HepG2 (cell line): ENCODE results near the gene AATF. TPM values are rescaled to one million over a fixed set of nuclear protein-coding genes. Genes with fewer than 3 reads are reported as not detected.

Source experiments
- ATAC-seq: fragments of 200-7000 bp; cut with Tn5 transposase; 3 replicates; pipeline ENCODE4 v1.9.1; 2020; ENCODE audit warnings: mild to moderate bottlenecking, moderate library complexity
- BruUV-seq: library from RNA; stranded (reverse); fragments of 400-500 nt; replicated peaks from 2 replicates; lab custom pipeline; 2021; lab: Mats Ljungman, UMichigan
- CTCF ChIA-PET: fragments of 300-600 bp; formaldehyde crosslinking; extraction: SDS; loops from one replicate; lab custom pipeline; 2021; ENCODE audit warnings: low total read pairs, inconsistent platforms, low intra/inter-chr PET ratio; lab: Yijun Ruan, JAX
- POLR2A ChIA-PET: fragments of 350-600 bp; sonication (Branson Sonifier 250); formaldehyde crosslinking; loops from one replicate; lab custom pipeline; 2020; ENCODE audit warnings: antibody characterized with exemption, inconsistent platforms; lab: Yijun Ruan, JAX
- DNase-seq: peaks from one replicate; pipeline ENCODE4 v3.0.0-alpha.2; 2015; ENCODE audit warnings: low spot score
- FAIRE-seq: peaks from 3 replicates; lab custom pipeline; 2011; peaks lifted over from hg19 to GRCh38; lab: Jason Lieb, UNC
- H2AFZ ChIP-seq: one replicate; pipeline ENCODE4 v1.6.1; 2011; ENCODE audit warnings: low read length, inconsistent platforms
- H3K27ac ChIP-seq: fragments of 300-600 bp; 3 replicates; pipeline ENCODE4 v1.8.0; 2011; ENCODE audit warnings: mixed run types, mild to moderate bottlenecking, mixed read lengths, low read length, inconsistent platforms; ENCODE audit not compliant: insufficient read depth; ENCODE audit errors: extremely low read length
- H3K27me3 ChIP-seq, 2 experiments: fragments of 200-600 bp in 1 of 2; 2 replicates in 1 of 2; 3 replicates in 1 of 2; pipeline versions ENCODE4 v1.6.0 to v1.8.0; 2011; ENCODE audit warnings: low read length in 2 of 2, mild to moderate bottlenecking in 2 of 2, moderate library complexity in 2 of 2, inconsistent platforms in 1 of 2; ENCODE audit not compliant: insufficient read depth in 2 of 2, control insufficient read depth in 1 of 2
- H3K36me3 ChIP-seq, 2 experiments: fragments of 200-600 bp in 1 of 2; replicated peaks in 1 of 2; 2 replicates in 1 of 2; 3 replicates in 1 of 2; pipeline versions ENCODE4 v1.5.1 to v1.8.0; 2011; ENCODE audit warnings: low read length in 2 of 2, inconsistent platforms in 1 of 2; ENCODE audit not compliant: insufficient read depth in 2 of 2, control insufficient read depth in 1 of 2
- H3K4me1 ChIP-seq: 2 replicates; pipeline ENCODE4 v1.5.1; 2012; ENCODE audit warnings: low read length, inconsistent platforms; ENCODE audit not compliant: insufficient read depth
- H3K4me2 ChIP-seq: 2 replicates; pipeline ENCODE4 v1.6.0; 2011; ENCODE audit warnings: low read depth, low read length, inconsistent platforms
- H3K4me3 ChIP-seq, 3 experiments: fragments of 200-600 bp in 1 of 3; sonication (generic), shearing (Covaris generic) in 1 of 3; replicated peaks in 1 of 3; 2 replicates each; pipeline ENCODE4 v1.5.1; 2011 to 2016; ENCODE audit warnings: low read length in 3 of 3, inconsistent platforms in 2 of 3, low read depth in 2 of 3, mild to moderate bottlenecking in 2 of 3, control low read depth in 1 of 3, mixed read lengths in 1 of 3; ENCODE audit not compliant: insufficient read depth in 1 of 3
- H3K79me2 ChIP-seq: one replicate; pipeline ENCODE4 v1.6.1; 2011; ENCODE audit warnings: low read length, inconsistent platforms; ENCODE audit not compliant: insufficient read depth
- H3K9ac ChIP-seq: 2 replicates; pipeline ENCODE4 v1.6.0; 2011; ENCODE audit warnings: mild to moderate bottlenecking, low read depth, low read length, inconsistent platforms; ENCODE audit not compliant: insufficient read depth
- H3K9me3 ChIP-seq: 2 replicates; pipeline ENCODE4 v1.5.1; 2012; ENCODE audit warnings: mild to moderate bottlenecking, low read length
- H4K20me1 ChIP-seq: 2 replicates; pipeline ENCODE4 v1.6.0; 2011; ENCODE audit warnings: inconsistent platforms, mild to moderate bottlenecking, low read length, moderate library complexity; ENCODE audit not compliant: insufficient read depth
- CREB1 ChIP-seq, 2 experiments: fragments of 450-650 bp in 1 of 2; IDR thresholded peaks; 2 replicates each; pipeline ENCODE4 v1.6.1; 2016 to 2017; ENCODE audit warnings: control low read depth in 1 of 2, mild to moderate bottlenecking in 1 of 2, missing compliant biosample characterization in 1 of 2, missing genetic modification characterization in 1 of 2
- EHMT2 ChIP-seq: fragments of 200-600 bp; sonication (generic); IDR thresholded peaks from 2 replicates; pipeline ENCODE4 v1.7.0; 2017; ENCODE audit warnings: antibody characterized with exemption, low read depth, low read length, borderline replicate concordance
- ZNF24 ChIP-seq: fragments of 450-650 bp; IDR thresholded peaks from 2 replicates; pipeline ENCODE4 v1.6.1; 2017; ENCODE audit warnings: antibody characterized with exemption, mild to moderate bottlenecking
- ZNF766 ChIP-seq: sonication (generic); formaldehyde crosslinking; IDR thresholded peaks from 2 replicates; pipeline ENCODE4 v1.5.0; 2020; ENCODE audit warnings: missing genetic modification reagents, borderline replicate concordance
- WGBS: methylation state at CpG from one replicate; pipeline ENCODE4 v1.1.6; 2017; ENCODE audit warnings: low lambda C conversion rate; 5-methylcytosine and 5-hydroxymethylcytosine counted together
- in situ Hi-C: cut with HindIII; loops from 2 replicates; pipeline ENCODE4 v1.10.0; 2017; ENCODE audit warnings: low pct_unique_long_range_greater_than_20kb; ENCODE audit not compliant: extremely low pct_ligation_motif_present
- intact Hi-C: fragments of 100-400 bp; cut with micrococcal nuclease; formaldehyde crosslinking; loops from one replicate; pipeline ENCODE4 v1.10.0; 2022; ENCODE audit not compliant: unreplicated experiment
- polyA plus RNA-seq, 8 experiments: library from polyadenylated mRNA; depleted of rRNA in 3 of 8; stranded (reverse) in 7 of 8; unstranded in 1 of 8; fragments of >200 nt; fragmentation: Illumina TruSeq in 4 of 8; extraction: Trizol in 4 of 8; gene quantifications; 2 replicates each; pipeline versions ENCODE4 v1.2.1 to v1.2.3, GENCODE V29; 2011 to 2016; ENCODE audit warnings: low read depth in 4 of 8, missing spikeins in 1 of 8, mixed read lengths in 1 of 8; ENCODE audit not compliant: insufficient read depth in 1 of 8
- total RNA-seq, 5 experiments: library from RNA; depleted of rRNA; stranded (reverse); fragments of >200 nt; fragmentation: Illumina TruSeq; extraction: Trizol; gene quantifications; 2 replicates each; pipeline ENCODE4 v1.2.3, GENCODE V29; 2016; ENCODE audit warnings: low read depth in 1 of 5
- TF ChIP-seq, protein P1 (sequence below): sonication (generic); formaldehyde crosslinking; IDR thresholded peaks from 2 replicates; pipeline ENCODE4 v1.8.0; 2022; ENCODE audit warnings: missing genetic modification reagents, low read depth, mild to moderate bottlenecking, borderline replicate concordance
- TF ChIP-seq, protein P2 (sequence below): sonication (generic); formaldehyde crosslinking; IDR thresholded peaks from 2 replicates; pipeline ENCODE4 v1.4.0; 2020; ENCODE audit warnings: missing genetic modification reagents
- TF ChIP-seq, protein P3 (sequence below): fragments of 450-650 bp; IDR thresholded peaks from 2 replicates; pipeline ENCODE4 v1.6.1; 2017; ENCODE audit warnings: mild to moderate bottlenecking

AATF gene
- total and polyA plus RNA-seq, 2 of the 13 experiments (the other 11 are each of a cell fraction or from before 2014, with no cell fraction given) = 9.1 to 53.3 TPM

DNA sequence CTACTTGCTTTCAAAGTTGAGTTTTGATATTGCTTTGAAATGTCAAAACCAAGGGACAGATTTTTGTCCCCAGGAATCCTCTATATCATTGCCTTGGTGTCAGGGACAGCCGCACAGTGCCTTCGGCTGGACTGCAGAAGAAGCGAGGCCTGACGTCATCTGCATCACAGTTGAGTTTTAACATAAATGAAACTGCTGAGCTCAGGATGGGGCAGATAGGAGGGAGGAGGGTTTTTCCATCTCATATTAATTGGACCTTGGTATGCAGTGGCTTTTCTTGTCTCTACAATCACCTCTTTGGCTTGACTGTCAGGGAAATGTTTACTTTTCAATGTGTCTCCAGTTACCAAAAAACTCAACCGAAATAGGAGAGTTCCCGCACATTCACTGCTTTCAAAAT lies 111.3 kb downstream of the AATF start:
- Histone ChIP-seq H3K36me3 (peaks cover 3 to 14% of the 10 kb centered on the region in 2 experiments), H3K4me2 (no peak overlapping the region), H4K20me1 (no peaks in the 10 kb centered on the region), H2AFZ (no peak overlapping the region), H3K27ac (no peak overlapping the region), H3K9ac (no peak overlapping the region), H3K4me3 (no peak overlapping the region), H3K27me3 (peaks cover 0 to 8% of the 10 kb centered on the region in 2 experiments; a peak in 2 of 5 replicates), H3K9me3 (no peaks in the 10 kb centered on the region), H3K79me2 (no peaks in the 10 kb centered on the region), H3K4me1 (peaks cover 26% of the 10 kb centered on the region)
- FAIRE-seq (no peak), DNase-seq (no peak), ATAC-seq (no peak)
- POLR2A ChIA-PET = no interaction called here
- in situ Hi-C loops = loop anchor here (10.0 kb wide), 1 partner anchor 425 kb away; no protein-coding TSS in a partner anchor
- BruUV-seq = no TSS peak
- WGBS = 49% methylated on average over 6 of the region's 6 CpGs
- intact Hi-C loops = no loop called here
- CTCF ChIA-PET = no interaction called here
- TF ChIP-seq CREB1 (IDR thresholded peaks at IDR 0.05) (0 out of 2 replicates have a peak, but pooled peaks have one; percentile 34), CREB1 (CRISPR knock-in tag; IDR thresholded peaks at IDR 0.05) (no peak), EHMT2 (no peak)

DNA sequence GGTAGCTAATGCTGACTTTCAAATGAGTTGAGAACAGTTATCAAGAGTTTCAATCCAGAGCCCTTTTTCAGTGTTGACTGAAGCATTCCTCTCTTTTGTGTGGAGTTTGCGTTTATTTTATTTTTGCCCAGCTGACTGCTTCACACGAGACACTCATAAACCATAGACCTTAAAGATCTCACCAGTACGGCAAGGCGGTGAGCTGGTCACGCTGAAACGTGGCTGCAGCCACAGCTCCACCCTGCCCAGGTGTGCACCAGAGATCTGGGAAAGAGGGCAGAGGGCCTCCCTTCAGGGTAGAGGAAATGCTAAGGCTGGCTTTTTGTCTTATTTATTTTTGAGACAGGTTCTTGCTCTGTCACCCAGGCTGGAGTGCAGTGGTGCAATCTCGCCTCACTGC lies 112.2 kb downstream of the AATF start:
- DNase-seq (no peak), ATAC-seq (no peak; the same call in 2 of the 3 replicates), FAIRE-seq (no peak)
- ChIA-PET CTCF (no interaction called here), POLR2A (no interaction called here)
- H3K4me3 ChIP-seq = no peak overlapping the region
- no peaks in the 10 kb centered on the region for H4K20me1 ChIP-seq
- no peak overlapping the region for H3K4me2 ChIP-seq
- H3K4me1 ChIP-seq = peaks cover 28% of the 10 kb centered on the region
- in situ Hi-C loops (loop anchor here (10.0 kb wide), 1 partner anchor 426 kb away; no protein-coding TSS in a partner anchor), intact Hi-C loops (no loop called here)
- H2AFZ ChIP-seq = no peak overlapping the region
- no TSS peak for BruUV-seq
- no peak overlapping the region for H3K27ac ChIP-seq
- no peaks in the 10 kb centered on the region for H3K9me3 ChIP-seq
- H3K27me3 ChIP-seq = peaks cover 2 to 16% of the 10 kb centered on the region in 2 experiments; a peak in 2 of 5 replicates
- TF ChIP-seq, protein P1, sequence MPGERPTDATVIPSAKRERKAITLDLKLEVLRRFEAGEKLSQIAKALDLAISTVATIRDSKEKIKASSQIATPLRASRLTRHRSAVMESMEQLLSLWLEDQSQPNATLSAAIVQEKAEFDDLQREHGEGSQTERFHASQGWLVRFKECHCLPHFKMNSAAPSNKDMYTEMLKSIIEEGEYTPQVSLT (CRISPR knock-in tag) = no peak
- TF ChIP-seq, protein P2, sequence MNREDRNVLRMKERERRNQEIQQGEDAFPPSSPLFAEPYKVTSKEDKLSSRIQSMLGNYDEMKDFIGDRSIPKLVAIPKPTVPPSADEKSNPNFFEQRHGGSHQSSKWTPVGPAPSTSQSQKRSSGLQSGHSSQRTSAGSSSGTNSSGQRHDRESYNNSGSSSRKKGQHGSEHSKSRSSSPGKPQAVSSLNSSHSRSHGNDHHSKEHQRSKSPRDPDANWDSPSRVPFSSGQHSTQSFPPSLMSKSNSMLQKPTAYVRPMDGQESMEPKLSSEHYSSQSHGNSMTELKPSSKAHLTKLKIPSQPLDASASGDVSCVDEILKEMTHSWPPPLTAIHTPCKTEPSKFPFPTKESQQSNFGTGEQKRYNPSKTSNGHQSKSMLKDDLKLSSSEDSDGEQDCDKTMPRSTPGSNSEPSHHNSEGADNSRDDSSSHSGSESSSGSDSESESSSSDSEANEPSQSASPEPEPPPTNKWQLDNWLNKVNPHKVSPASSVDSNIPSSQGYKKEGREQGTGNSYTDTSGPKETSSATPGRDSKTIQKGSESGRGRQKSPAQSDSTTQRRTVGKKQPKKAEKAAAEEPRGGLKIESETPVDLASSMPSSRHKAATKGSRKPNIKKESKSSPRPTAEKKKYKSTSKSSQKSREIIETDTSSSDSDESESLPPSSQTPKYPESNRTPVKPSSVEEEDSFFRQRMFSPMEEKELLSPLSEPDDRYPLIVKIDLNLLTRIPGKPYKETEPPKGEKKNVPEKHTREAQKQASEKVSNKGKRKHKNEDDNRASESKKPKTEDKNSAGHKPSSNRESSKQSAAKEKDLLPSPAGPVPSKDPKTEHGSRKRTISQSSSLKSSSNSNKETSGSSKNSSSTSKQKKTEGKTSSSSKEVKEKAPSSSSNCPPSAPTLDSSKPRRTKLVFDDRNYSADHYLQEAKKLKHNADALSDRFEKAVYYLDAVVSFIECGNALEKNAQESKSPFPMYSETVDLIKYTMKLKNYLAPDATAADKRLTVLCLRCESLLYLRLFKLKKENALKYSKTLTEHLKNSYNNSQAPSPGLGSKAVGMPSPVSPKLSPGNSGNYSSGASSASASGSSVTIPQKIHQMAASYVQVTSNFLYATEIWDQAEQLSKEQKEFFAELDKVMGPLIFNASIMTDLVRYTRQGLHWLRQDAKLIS (CRISPR knock-in tag) = no peak
- TF ChIP-seq, protein P3, sequence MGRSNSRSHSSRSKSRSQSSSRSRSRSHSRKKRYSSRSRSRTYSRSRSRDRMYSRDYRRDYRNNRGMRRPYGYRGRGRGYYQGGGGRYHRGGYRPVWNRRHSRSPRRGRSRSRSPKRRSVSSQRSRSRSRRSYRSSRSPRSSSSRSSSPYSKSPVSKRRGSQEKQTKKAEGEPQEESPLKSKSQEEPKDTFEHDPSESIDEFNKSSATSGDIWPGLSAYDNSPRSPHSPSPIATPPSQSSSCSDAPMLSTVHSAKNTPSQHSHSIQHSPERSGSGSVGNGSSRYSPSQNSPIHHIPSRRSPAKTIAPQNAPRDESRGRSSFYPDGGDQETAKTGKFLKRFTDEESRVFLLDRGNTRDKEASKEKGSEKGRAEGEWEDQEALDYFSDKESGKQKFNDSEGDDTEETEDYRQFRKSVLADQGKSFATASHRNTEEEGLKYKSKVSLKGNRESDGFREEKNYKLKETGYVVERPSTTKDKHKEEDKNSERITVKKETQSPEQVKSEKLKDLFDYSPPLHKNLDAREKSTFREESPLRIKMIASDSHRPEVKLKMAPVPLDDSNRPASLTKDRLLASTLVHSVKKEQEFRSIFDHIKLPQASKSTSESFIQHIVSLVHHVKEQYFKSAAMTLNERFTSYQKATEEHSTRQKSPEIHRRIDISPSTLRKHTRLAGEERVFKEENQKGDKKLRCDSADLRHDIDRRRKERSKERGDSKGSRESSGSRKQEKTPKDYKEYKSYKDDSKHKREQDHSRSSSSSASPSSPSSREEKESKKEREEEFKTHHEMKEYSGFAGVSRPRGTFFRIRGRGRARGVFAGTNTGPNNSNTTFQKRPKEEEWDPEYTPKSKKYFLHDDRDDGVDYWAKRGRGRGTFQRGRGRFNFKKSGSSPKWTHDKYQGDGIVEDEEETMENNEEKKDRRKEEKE = no peak
- TF ChIP-seq ZNF24 (no peak), ZNF766 (CRISPR knock-in tag) (no peak)
- H3K79me2 ChIP-seq = no peaks in the 10 kb centered on the region
- H3K36me3 ChIP-seq = peaks cover 3 to 14% of the 10 kb centered on the region in 2 experiments
- 36% methylated on average over 6 of the region's 7 CpGs for WGBS
- no peak overlapping the region for H3K9ac ChIP-seq
